Stimulated activated effector memory CD8-positive, alpha-beta T cell treated with anti-CD3 and anti-CD28 coated beads, Interleukin-12 subunit alpha, Interleukin-12 subunit beta, amount 100 ng/mL, for 72 hours (primary cell): ENCODE results near the gene AVL9.
"Not testable (repeated sequence)": the region's sequence is repeated elsewhere in the genome, so short reads cannot be mapped to it uniquely, and the experiment has no call there.

Source experiments
- ATAC-seq: fragments of 150-1000 bp; cut with Tn5 transposase; 2 replicates; pipeline ENCODE4 v1.10.0; 2021
- DNase-seq, 2 donors: peaks; one replicate each; pipeline ENCODE4 v3.0.0; 2021 to 2022; ENCODE audit warnings: low spot score in 2 of 2
- H3K27ac Mint-ChIP-seq: one replicate; pipeline ENCODE4 v1.8.0; 2022; ENCODE audit warnings: mild to moderate bottlenecking, mixed read lengths
- H3K36me3 Mint-ChIP-seq: one replicate; pipeline ENCODE4 v1.8.0; 2022; ENCODE audit warnings: mild to moderate bottlenecking, mixed read lengths
- H3K4me1 Mint-ChIP-seq: one replicate; pipeline ENCODE4 v1.8.0; 2022; ENCODE audit warnings: mixed read lengths
- H3K4me3 Mint-ChIP-seq: one replicate; pipeline ENCODE4 v1.8.0; 2022; ENCODE audit warnings: mild to moderate bottlenecking, mixed read lengths
- H3K9me3 Mint-ChIP-seq: one replicate; pipeline ENCODE4 v1.8.0; 2022; ENCODE audit warnings: mixed read lengths

The AVL9 gene

DNA sequence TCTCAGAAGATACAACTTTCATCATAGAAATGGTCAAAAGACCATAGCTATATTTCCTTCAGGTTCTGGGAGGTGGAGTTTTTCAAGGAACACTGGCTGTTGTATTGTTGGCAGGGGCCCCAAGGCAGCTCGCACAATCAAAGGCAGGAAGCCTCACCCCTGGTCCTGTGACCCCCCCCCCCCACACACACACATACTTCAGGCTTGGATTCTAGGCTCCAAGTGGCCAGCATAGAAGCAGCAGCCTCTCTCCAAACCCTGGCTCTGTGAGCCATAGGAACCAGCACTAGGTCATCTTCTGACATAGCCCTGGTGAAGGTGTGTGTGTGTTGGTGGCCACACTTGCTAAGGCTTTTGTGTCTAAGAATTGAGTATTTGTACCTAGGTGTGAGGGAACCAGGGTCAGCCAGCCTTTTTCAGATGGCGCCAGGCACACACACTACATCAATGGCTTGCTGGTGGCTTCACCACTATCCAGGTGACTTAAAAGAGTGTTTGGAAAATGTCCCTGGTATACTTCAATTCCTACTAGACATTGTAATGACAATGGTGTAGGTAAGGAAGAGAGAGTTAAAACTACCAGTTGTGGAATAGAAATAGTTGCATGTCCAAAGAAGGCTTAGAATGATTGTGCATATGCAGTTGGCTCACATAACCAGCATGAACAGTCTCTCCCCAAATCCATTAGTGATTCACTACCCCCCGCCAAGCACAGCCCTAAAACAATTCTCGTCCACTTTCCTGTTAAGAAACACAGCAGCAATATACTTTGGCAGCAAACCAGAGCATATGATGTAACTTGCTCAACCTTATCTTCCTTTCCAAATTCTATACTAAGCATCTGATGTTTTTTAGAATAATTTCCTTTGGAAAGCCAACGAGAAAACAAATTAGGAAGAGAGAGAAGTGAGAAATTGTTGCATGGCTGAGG, 91.3 kb downstream of the AVL9 start:
- Mint-ChIP-seq H3K27ac (peak overlapping the region; percentile 29), H3K9me3 (no peaks in the 10 kb centered on the region), H3K4me1 (peaks cover 11% of the 10 kb centered on the region), H3K4me3 (no peak overlapping the region), H3K36me3 (peaks cover 44% of the 10 kb centered on the region)
- no peak for DNase-seq
- ATAC-seq = no peak

- Mint-ChIP-seq H3K36me3 (peaks cover 35% of the 10 kb centered on the region), H3K4me1 (peaks cover 11% of the 10 kb centered on the region), H3K4me3 (no peak overlapping the region), H3K9me3 (no peaks in the 10 kb centered on the region), H3K27ac (peak overlapping the region; percentile 29)
- ATAC-seq (no peak), DNase-seq (no peak)
Observed at GRCh38 chr7:32587411-32587948, 92.2 kb downstream of the AVL9 start.

- H3K9me3 Mint-ChIP-seq = no peaks in the 10 kb centered on the region
- no peak overlapping the region for H3K4me3 Mint-ChIP-seq
Observed at GRCh38 chr7:32588657-32589056, 93.4 kb downstream of the AVL9 start.

GRCh38 chr7:32591938-32592337, 96.6 kb downstream of the AVL9 start:
- H3K9me3 Mint-ChIP-seq = no peaks in the 10 kb centered on the region
- H3K4me3 Mint-ChIP-seq = no peak overlapping the region
- H3K36me3 Mint-ChIP-seq = no peaks in the 10 kb centered on the region
- ATAC-seq = no peak
- DNase-seq = no peak
- H3K4me1 Mint-ChIP-seq = peaks cover 11% of the 10 kb centered on the region
- no peak overlapping the region for H3K27ac Mint-ChIP-seq

More at GRCh38 chr7:32588657-32589056, 93.4 kb downstream of the AVL9 start:
- Mint-ChIP-seq H3K27ac (peak overlapping the region; percentile 58), H3K36me3 (peaks cover 23% of the 10 kb centered on the region), H3K4me1 (peaks cover 11% of the 10 kb centered on the region)
- DNase-seq (no peak), ATAC-seq (peak; percentile 95)

GRCh38 chr7:32592701-32593100, 97.4 kb downstream of the AVL9 start:
- H3K4me1 Mint-ChIP-seq = peaks cover 11% of the 10 kb centered on the region
- peaks cover 2% of the 10 kb centered on the region for H3K9me3 Mint-ChIP-seq
- peak overlapping the region; percentile 46 for H3K27ac Mint-ChIP-seq
- H3K36me3 Mint-ChIP-seq = no peaks in the 10 kb centered on the region
- DNase-seq = no peak
- no peak overlapping the region for H3K4me3 Mint-ChIP-seq
- no peak for ATAC-seq

- no peaks in the 10 kb centered on the region for H3K4me1 Mint-ChIP-seq
- ATAC-seq (no peak), DNase-seq (no peak)
- no peaks in the 10 kb centered on the region for H3K36me3 Mint-ChIP-seq
- H3K27ac Mint-ChIP-seq = no peak overlapping the region
- peaks cover 2% of the 10 kb centered on the region for H3K9me3 Mint-ChIP-seq
- no peak overlapping the region for H3K4me3 Mint-ChIP-seq
Observed at GRCh38 chr7:32594965-32595490, 99.7 kb downstream of the AVL9 start.

DNA sequence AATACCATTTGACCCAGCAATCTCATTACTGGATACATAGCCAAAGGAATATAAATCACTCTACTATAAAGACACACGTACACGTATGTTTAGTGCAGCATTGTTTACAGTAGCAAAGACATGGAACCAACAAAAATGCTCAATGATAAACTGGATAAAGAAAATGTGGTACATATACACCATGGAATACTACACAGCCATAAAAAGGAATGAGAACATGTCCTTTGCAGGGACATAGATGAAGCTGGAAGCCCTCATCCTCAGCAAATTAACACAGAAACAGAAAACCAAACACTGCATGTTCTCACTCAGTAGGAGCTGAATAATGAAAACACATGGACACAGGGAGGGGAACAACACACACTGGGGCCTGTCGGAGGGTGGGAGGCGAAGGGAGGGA, 105.9 kb downstream of the AVL9 start:
- H3K4me1 Mint-ChIP-seq, DNase-seq, H3K36me3 Mint-ChIP-seq, H3K4me3 Mint-ChIP-seq, H3K27ac Mint-ChIP-seq, ATAC-seq: not testable (repeated sequence)
- peaks cover 15% of the 10 kb centered on the region for H3K9me3 Mint-ChIP-seq

GRCh38 chr7:32602470-32602869, 107.2 kb downstream of the AVL9 start:
- ATAC-seq (no peak), DNase-seq (no peak)
- Mint-ChIP-seq H3K4me1 (no peaks in the 10 kb centered on the region), H3K9me3 (peaks cover 15% of the 10 kb centered on the region), H3K4me3 (no peak overlapping the region), H3K27ac (no peak overlapping the region), H3K36me3 (no peaks in the 10 kb centered on the region)

DNA sequence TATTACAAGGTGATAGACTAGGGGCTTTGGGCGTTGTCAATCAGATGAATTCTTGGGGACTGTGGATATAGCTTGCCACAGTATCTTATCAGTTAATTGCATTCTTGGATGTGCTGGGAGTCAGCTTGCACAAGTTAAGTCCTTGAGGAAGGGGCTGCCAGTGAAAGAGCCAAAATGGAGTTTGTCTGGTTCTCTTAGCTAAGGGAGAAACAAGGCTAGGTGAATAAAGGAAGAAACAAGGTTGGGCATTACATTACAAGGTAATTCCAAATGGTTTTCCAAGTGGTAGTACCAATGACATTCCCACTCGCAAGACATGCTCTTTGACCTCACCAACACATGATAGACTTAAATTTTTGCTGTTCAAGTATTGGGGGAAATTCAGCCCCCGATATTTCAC, 108.2 kb downstream of the AVL9 start:
- not testable (repeated sequence) for H3K4me1 Mint-ChIP-seq, H3K36me3 Mint-ChIP-seq, H3K4me3 Mint-ChIP-seq, DNase-seq, ATAC-seq, H3K27ac Mint-ChIP-seq
- peaks cover 13% of the 10 kb centered on the region for H3K9me3 Mint-ChIP-seq

DNA sequence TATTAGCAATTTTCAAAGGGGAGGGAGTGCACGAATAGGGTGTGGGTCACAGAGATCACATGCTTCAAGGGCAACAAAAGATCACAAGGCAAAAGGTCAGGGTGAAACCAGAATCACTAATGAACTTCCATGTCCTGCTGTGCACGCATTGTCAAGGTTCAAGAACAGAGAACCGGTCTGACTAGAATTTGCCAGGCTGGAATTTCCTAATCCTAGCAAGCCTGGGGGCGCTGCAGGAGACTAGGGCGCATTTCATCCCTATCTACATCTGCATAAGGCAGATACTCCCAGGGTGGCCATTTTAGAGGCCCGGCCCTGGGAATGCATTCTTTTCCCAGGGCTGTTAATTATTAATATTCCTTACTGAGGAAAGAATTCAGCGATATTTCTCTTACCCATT, 108.8 kb downstream of the AVL9 start:
- ATAC-seq, DNase-seq, H3K27ac Mint-ChIP-seq, H3K36me3 Mint-ChIP-seq, H3K4me1 Mint-ChIP-seq, H3K4me3 Mint-ChIP-seq: not testable (repeated sequence)
- H3K9me3 Mint-ChIP-seq = peaks cover 13% of the 10 kb centered on the region

DNA sequence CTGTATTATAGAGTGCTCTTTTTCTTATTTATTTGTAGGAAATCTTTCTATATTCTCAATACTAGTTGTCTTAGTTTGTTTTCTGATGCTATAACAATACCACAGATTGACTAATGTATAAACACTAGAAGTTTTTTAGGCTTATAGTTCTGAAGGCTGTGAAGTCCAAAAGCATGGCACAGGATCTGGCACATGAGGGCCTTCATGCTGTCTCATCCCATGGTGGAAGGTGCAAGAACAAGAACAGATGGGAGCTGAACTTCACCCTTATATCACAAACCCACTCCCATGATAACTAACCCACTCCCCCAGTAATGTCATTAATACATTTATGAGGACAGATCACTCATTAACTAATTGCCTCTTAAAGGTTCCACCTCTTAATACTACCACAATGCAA, 109.7 kb downstream of the AVL9 start:
- Mint-ChIP-seq H3K4me1 (no peaks in the 10 kb centered on the region), H3K27ac (no peak overlapping the region), H3K4me3 (no peak overlapping the region), H3K9me3 (peaks cover 13% of the 10 kb centered on the region), H3K36me3 (no peaks in the 10 kb centered on the region)
- no peak for DNase-seq
- no peak for ATAC-seq

GRCh38 chr7:32609463-32609862, 114.2 kb downstream of the AVL9 start:
- ATAC-seq (no peak), DNase-seq (no peak)
- Mint-ChIP-seq H3K4me3 (no peak overlapping the region), H3K4me1 (no peaks in the 10 kb centered on the region), H3K9me3 (peaks cover 4% of the 10 kb centered on the region), H3K27ac (no peak overlapping the region), H3K36me3 (no peaks in the 10 kb centered on the region)

- Mint-ChIP-seq H3K27ac (no peak overlapping the region), H3K4me3 (no peak overlapping the region), H3K9me3 (no peaks in the 10 kb centered on the region), H3K36me3 (no peaks in the 10 kb centered on the region), H3K4me1 (no peaks in the 10 kb centered on the region)
- ATAC-seq = no peak
- no peak for DNase-seq
Observed at GRCh38 chr7:32611201-32612099, 116.2 kb downstream of the AVL9 start.

GRCh38 chr7:32616625-32617024, 121.3 kb downstream of the AVL9 start:
- H3K4me1 Mint-ChIP-seq = peaks cover 18% of the 10 kb centered on the region
- no peaks in the 10 kb centered on the region for H3K36me3 Mint-ChIP-seq
- ATAC-seq (no peak), DNase-seq (no peak)
- H3K27ac Mint-ChIP-seq = no peak overlapping the region
- no peaks in the 10 kb centered on the region for H3K9me3 Mint-ChIP-seq
- H3K4me3 Mint-ChIP-seq = no peak overlapping the region

DNA sequence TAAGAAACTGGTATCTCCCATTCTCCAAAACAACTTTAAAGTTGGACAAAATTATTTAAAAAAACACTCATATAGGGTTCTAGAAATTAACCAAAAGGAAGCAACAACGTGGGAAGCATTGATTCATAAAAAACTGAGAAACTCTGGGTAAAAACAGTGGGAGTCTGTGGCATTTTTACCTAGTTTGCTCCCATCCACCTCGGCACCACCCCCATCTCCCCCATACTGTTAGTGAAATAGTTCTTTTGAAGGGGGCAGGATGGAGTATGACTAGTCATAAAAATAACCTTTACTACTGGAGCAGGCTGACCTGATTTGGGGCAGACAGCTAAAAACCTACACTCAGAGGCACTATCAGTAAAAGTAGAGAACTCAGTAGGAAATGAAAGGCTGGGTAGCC, 123.2 kb downstream of the AVL9 start:
- Mint-ChIP-seq H3K36me3 (no peaks in the 10 kb centered on the region), H3K4me1 (peaks cover 18% of the 10 kb centered on the region), H3K4me3 (no peak overlapping the region), H3K27ac (no peak overlapping the region), H3K9me3 (no peaks in the 10 kb centered on the region)
- ATAC-seq (peak; percentile 79), DNase-seq (no peak)
